SH-SY5Y (cell line): Measurements from ENCODE around the gene UGT1A7.

Experiments
- GATA2 ChIP-seq: IDR thresholded peaks from 2 replicates; pipeline ENCODE4 v1.6.1; 2011; ENCODE audit warnings: mild to moderate bottlenecking, low read depth, low read length
- GATA3 ChIP-seq: IDR thresholded peaks from 2 replicates; pipeline ENCODE4 v1.6.1; 2011; ENCODE audit warnings: low read depth, mild to moderate bottlenecking, low read length, moderate library complexity

DNA sequence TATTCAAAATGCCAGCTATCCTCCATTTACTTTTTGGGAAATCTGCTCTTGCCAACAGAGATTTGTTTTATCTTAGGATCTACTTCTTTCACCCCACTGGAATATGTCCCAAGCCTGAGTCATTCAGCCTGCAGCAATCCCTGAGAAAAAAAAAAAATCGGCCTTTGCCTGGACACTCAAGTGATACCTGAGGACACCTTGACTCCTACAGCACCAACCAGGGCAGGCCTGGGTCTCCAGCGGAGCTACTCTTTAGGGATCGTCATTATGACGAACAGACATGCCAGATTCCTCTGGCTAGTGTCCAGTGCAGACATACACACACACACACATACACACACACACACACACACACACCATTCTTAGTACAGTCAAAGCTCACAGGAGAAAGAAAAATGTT is 8.7 kb downstream of the UGT1A7 start:
- TF ChIP-seq GATA2 (no peak), GATA3 (no peak)
